Activated gamma-delta T cell treated with anti-CD3 and anti-CD28 coated beads, Interleukin-2, amount 50 U/mL, for 16 hours (primary cell): ENCODE data around the gene MMP15.

Experiments used
- DNase-seq: peaks from one replicate; pipeline ENCODE4 v3.0.0-alpha.2; 2020; ENCODE audit warnings: low read depth

MMP15 gene

GRCh38 chr16:58019866-58020538 lies 5.6 kb upstream of the MMP15 start:
- DNase-seq: no peak

- peak; percentile 51 for DNase-seq
Observed at GRCh38 chr16:58020628-58021521, 4.7 kb upstream of the MMP15 start.

GRCh38 chr16:58021661-58022551 lies 3.6 kb upstream of the MMP15 start:
- no peak for DNase-seq

GRCh38 chr16:58022601-58023371 lies 2.8 kb upstream of the MMP15 start:
- DNase-seq: no peak

GRCh38 chr16:58024486-58025350 lies 836 bp upstream of the MMP15 start:
- DNase-seq: no peak

GRCh38 chr16:58026139-58026704 lies 668 bp downstream of the MMP15 start:
- no peak for DNase-seq

- DNase-seq: no peak
Observed at GRCh38 chr16:58026705-58027160, 1.2 kb downstream of the MMP15 start.

GRCh38 chr16:58027161-58027915 lies 1.8 kb downstream of the MMP15 start:
- no peak for DNase-seq

- no peak for DNase-seq
Observed at GRCh38 chr16:58027916-58028455, 2.4 kb downstream of the MMP15 start.

- no peak for DNase-seq
Observed at GRCh38 chr16:58028541-58029070, 3.1 kb downstream of the MMP15 start.

- DNase-seq: no peak
Observed at GRCh38 chr16:58029410-58029809, 3.9 kb downstream of the MMP15 start.

- DNase-seq: no peak
Observed at GRCh38 chr16:58030136-58030840, 4.7 kb downstream of the MMP15 start.

GRCh38 chr16:58031016-58031800 lies 5.7 kb downstream of the MMP15 start:
- no peak for DNase-seq

GRCh38 chr16:58032710-58033293 lies 7.2 kb downstream of the MMP15 start:
- no peak for DNase-seq

- no peak for DNase-seq
Observed at GRCh38 chr16:58034128-58034685, 8.7 kb downstream of the MMP15 start.

- DNase-seq: no peak
Observed at GRCh38 chr16:58034774-58035173, 9.2 kb downstream of the MMP15 start.
